Mucosa of rectum (tissue), 2 donors: Measurements from ENCODE around the gene TMEM147.

Source experiments
- H3K27ac ChIP-seq, 2 donors: one replicate each; pipeline ENCODE4 v1.7.0; 2013; ENCODE audit warnings: inconsistent platforms in 2 of 2, low read depth in 2 of 2, low read length in 2 of 2
- H3K27me3 ChIP-seq, 2 donors: one replicate each; pipeline ENCODE4 v1.7.0; 2013; ENCODE audit warnings: low read length in 2 of 2; ENCODE audit not compliant: control insufficient read depth in 2 of 2, insufficient read depth in 2 of 2
- H3K36me3 ChIP-seq, 2 donors: one replicate each; pipeline ENCODE4 v1.7.0; 2013; ENCODE audit warnings: low read length in 2 of 2; ENCODE audit not compliant: control insufficient read depth in 2 of 2, insufficient read depth in 2 of 2
- H3K4me1 ChIP-seq, 2 donors: one replicate each; pipeline ENCODE4 v1.7.0; 2013; ENCODE audit warnings: low read length in 2 of 2, mild to moderate bottlenecking in 1 of 2; ENCODE audit not compliant: control insufficient read depth in 2 of 2, insufficient read depth in 2 of 2
- H3K4me3 ChIP-seq, 2 donors: one replicate each; pipeline ENCODE4 v1.7.0; 2013; ENCODE audit warnings: low read length in 2 of 2
- H3K9ac ChIP-seq, 2 donors: one replicate each; pipeline ENCODE4 v1.7.0; 2013; ENCODE audit warnings: low read length in 2 of 2, low read depth in 1 of 2, mild to moderate bottlenecking in 1 of 2
- H3K9me3 ChIP-seq, 2 donors: one replicate each; pipeline ENCODE4 v1.7.0; 2013; ENCODE audit warnings: low read length in 2 of 2; ENCODE audit not compliant: control insufficient read depth in 2 of 2
- donor health status: healthy.
- donor health status: Normal muscosa, but diverticular disease.

The TMEM147 gene

GRCh38 chr19:35556025-35556590, 10.7 kb downstream of the TMEM147 start:
- Histone ChIP-seq H3K4me3 (no peak overlapping the region), H3K9ac (no peak overlapping the region), H3K27ac (no peak overlapping the region), H3K36me3 (no peaks in the 10 kb centered on the region), H3K9me3 (no peaks in the 10 kb centered on the region), H3K27me3 (peaks cover 3 to 7% of the 10 kb centered on the region in 2 donors), H3K4me1 (no peaks in the 10 kb centered on the region)

GRCh38 chr19:35556846-35557538, 11.6 kb downstream of the TMEM147 start:
- Histone ChIP-seq H3K4me3 (no peak overlapping the region), H3K36me3 (no peaks in the 10 kb centered on the region), H3K27me3 (peaks cover 7 to 8% of the 10 kb centered on the region in 2 donors), H3K4me1 (no peaks in the 10 kb centered on the region), H3K27ac (no peak overlapping the region), H3K9ac (no peak overlapping the region), H3K9me3 (no peaks in the 10 kb centered on the region)

GRCh38 chr19:35557539-35558399, 12.3 kb downstream of the TMEM147 start:
- Histone ChIP-seq H3K9me3 (no peaks in the 10 kb centered on the region), H3K4me3 (no peak overlapping the region), H3K27me3 (peaks cover 7 to 8% of the 10 kb centered on the region in 2 donors), H3K4me1 (no peaks in the 10 kb centered on the region), H3K27ac (no peak overlapping the region), H3K36me3 (no peaks in the 10 kb centered on the region), H3K9ac (no peak overlapping the region)

- H3K9ac ChIP-seq: no peak overlapping the region
- H3K4me3 ChIP-seq: no peak overlapping the region
- H3K4me1 ChIP-seq: no peaks in the 10 kb centered on the region
- H3K27ac ChIP-seq: no peak overlapping the region
- H3K9me3 ChIP-seq: no peaks in the 10 kb centered on the region
- H3K27me3 ChIP-seq: peaks cover 7 to 8% of the 10 kb centered on the region in 2 donors
- H3K36me3 ChIP-seq: no peaks in the 10 kb centered on the region
Observed at GRCh38 chr19:35558400-35559280, 13.2 kb downstream of the TMEM147 start.

GRCh38 chr19:35559281-35559659, 13.8 kb downstream of the TMEM147 start:
- Histone ChIP-seq H3K27ac (no peak overlapping the region), H3K4me1 (no peaks in the 10 kb centered on the region), H3K4me3 (no peak overlapping the region), H3K36me3 (no peaks in the 10 kb centered on the region), H3K9me3 (no peaks in the 10 kb centered on the region), H3K9ac (no peak overlapping the region), H3K27me3 (peaks cover 7 to 8% of the 10 kb centered on the region in 2 donors)

- Histone ChIP-seq H3K27me3 (peaks cover 6 to 8% of the 10 kb centered on the region in 2 donors), H3K4me3 (no peak overlapping the region), H3K9me3 (no peaks in the 10 kb centered on the region), H3K36me3 (no peaks in the 10 kb centered on the region), H3K9ac (no peak overlapping the region), H3K27ac (no peak overlapping the region), H3K4me1 (no peaks in the 10 kb centered on the region)
Observed at GRCh38 chr19:35559781-35560180, 14.4 kb downstream of the TMEM147 start.

GRCh38 chr19:35560271-35560670, 14.8 kb downstream of the TMEM147 start:
- Histone ChIP-seq H3K27ac (no peak overlapping the region), H3K4me1 (no peaks in the 10 kb centered on the region), H3K9ac (no peak overlapping the region), H3K4me3 (no peak overlapping the region), H3K36me3 (no peaks in the 10 kb centered on the region), H3K9me3 (no peaks in the 10 kb centered on the region), H3K27me3 (peaks cover 6 to 8% of the 10 kb centered on the region in 2 donors)

- H3K27ac ChIP-seq: no peak overlapping the region
- H3K9me3 ChIP-seq: no peaks in the 10 kb centered on the region
- H3K9ac ChIP-seq: no peak overlapping the region
- no peaks in the 10 kb centered on the region for H3K36me3 ChIP-seq
- H3K4me1 ChIP-seq: no peaks in the 10 kb centered on the region
- peaks cover 6 to 8% of the 10 kb centered on the region in 2 donors for H3K27me3 ChIP-seq
- no peak overlapping the region for H3K4me3 ChIP-seq
Observed at GRCh38 chr19:35560677-35561076, 15.3 kb downstream of the TMEM147 start.

GRCh38 chr19:35561436-35561835, 16.0 kb downstream of the TMEM147 start:
- Histone ChIP-seq H3K9me3 (no peaks in the 10 kb centered on the region), H3K27me3 (peaks cover 6 to 8% of the 10 kb centered on the region in 2 donors), H3K27ac (no peak overlapping the region), H3K9ac (no peak overlapping the region), H3K36me3 (no peaks in the 10 kb centered on the region), H3K4me3 (no peak overlapping the region), H3K4me1 (no peaks in the 10 kb centered on the region)
